Frontal cortex (tissue), 1 donor: ENCODE data around the gene CEACAM19. TPM values are rescaled to one million over a fixed set of nuclear protein-coding genes. Genes with fewer than 3 reads are reported as not detected.

ENCODE experiments used
- small RNA-seq: library from RNA; depleted of rRNA; stranded (forward); fragments of <200 nt; gene quantifications from one replicate; pipeline ENCODE3, GENCODE V24; 2014
- total RNA-seq: library from RNA; depleted of rRNA; stranded (reverse); fragments of >200 nt; gene quantifications from one replicate; pipeline ENCODE4 v1.2.3, GENCODE V29; 2014

CEACAM19 gene
- total RNA-seq, 1 donor from 2014 or later: 0.82 TPM

Small RNAs within 50 kb of the gene (small RNA-seq; reads per million reads assigned to genes)
- not detected for gene RF00285

Other genes with a start within 250 kb of the CEACAM19 start
- gene ZNF229, start 223.0 kb upstream of the CEACAM19 start, total RNA-seq: 30.6 TPM
- gene ZNF180, start 171.0 kb upstream of the CEACAM19 start, total RNA-seq: 19.2 TPM
- gene CEACAM20, start 141.8 kb upstream of the CEACAM19 start, total RNA-seq: not detected
- gene IGSF23, start 57.9 kb upstream of the CEACAM19 start, total RNA-seq: not detected
- gene PVR, start 27.6 kb upstream of the CEACAM19 start, total RNA-seq: 23.2 TPM
- not detected for gene CEACAM16, start 27.7 kb downstream of the CEACAM19 start, total RNA-seq
- 0.41 TPM for gene BCL3, start 77.2 kb downstream of the CEACAM19 start, total RNA-seq
- not detected for gene CBLC, start 106.4 kb downstream of the CEACAM19 start, total RNA-seq
- 5.7 TPM for gene BCAM, start 137.6 kb downstream of the CEACAM19 start, total RNA-seq
- 26.1 TPM for gene NECTIN2, start 174.8 kb downstream of the CEACAM19 start, total RNA-seq
- gene TOMM40, start 219.8 kb downstream of the CEACAM19 start, total RNA-seq: 30.6 TPM
- gene APOE, start 234.3 kb downstream of the CEACAM19 start, total RNA-seq: 77.0 TPM
- 2.9 TPM for gene APOC1, start 243.1 kb downstream of the CEACAM19 start, total RNA-seq